Measurements from ENCODE around the gene NR2F1. TPM values are rescaled to one million over a fixed set of nuclear protein-coding genes. Genes with fewer than 3 reads are reported as not detected.

NR2F1 gene
- total RNA-seq, 6 experiments from 2014 or later: 5.3 to 12.1 (median 9.4) TPM

DNA sequence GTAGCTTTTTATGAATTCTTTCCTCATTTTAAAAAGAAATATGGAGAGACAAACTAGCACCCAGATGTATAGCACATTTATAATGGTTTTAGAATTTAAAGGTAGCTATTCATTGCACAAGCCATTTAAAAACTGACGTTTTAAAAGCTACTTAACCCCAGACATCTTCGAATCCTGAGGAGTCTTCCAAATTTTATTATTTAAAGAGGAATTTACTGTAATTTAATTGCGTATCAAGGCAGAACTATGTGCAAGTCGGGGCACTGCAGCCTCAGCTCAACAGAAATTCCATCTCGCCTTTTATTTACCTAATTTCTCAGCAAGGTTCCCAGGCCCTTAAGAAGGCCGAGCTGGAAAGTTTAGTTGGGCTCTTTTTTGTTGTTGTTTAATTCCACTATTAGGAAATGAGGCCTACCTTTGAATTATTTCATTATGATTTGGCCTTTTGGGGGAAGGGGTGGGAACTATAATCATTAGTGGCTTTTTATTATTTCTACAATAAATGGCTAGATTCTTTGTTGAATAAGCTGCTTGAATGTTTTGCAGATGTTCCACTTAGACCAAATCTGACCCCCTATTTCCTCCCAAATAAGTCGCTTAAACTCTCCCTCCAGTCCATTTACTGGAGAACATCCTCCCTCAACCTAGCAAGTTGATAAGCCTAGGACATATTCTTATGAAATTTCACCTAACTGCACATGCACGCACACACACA, 20.2 kb downstream of the NR2F1 start:
- intact Hi-C loops (cut with DNase I): no loop called here
- Histone ChIP-seq H3K4me1 (no peaks in the 10 kb centered on the region), H3K36me3 (no peaks in the 10 kb centered on the region), H3K27me3 (peaks cover 7 to 22% of the 10 kb centered on the region in 2 donors), H3K27ac (no peak overlapping the region), H3K9me3 (no peaks in the 10 kb centered on the region), H3K4me3 (no peak overlapping the region)
- no peak for DNase-seq
- ATAC-seq: no peak
- TF ChIP-seq, protein P1, sequence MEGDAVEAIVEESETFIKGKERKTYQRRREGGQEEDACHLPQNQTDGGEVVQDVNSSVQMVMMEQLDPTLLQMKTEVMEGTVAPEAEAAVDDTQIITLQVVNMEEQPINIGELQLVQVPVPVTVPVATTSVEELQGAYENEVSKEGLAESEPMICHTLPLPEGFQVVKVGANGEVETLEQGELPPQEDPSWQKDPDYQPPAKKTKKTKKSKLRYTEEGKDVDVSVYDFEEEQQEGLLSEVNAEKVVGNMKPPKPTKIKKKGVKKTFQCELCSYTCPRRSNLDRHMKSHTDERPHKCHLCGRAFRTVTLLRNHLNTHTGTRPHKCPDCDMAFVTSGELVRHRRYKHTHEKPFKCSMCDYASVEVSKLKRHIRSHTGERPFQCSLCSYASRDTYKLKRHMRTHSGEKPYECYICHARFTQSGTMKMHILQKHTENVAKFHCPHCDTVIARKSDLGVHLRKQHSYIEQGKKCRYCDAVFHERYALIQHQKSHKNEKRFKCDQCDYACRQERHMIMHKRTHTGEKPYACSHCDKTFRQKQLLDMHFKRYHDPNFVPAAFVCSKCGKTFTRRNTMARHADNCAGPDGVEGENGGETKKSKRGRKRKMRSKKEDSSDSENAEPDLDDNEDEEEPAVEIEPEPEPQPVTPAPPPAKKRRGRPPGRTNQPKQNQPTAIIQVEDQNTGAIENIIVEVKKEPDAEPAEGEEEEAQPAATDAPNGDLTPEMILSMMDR (IDR thresholded peaks at IDR 0.05): no peak
- no peak for TF ChIP-seq POLR2A (IDR thresholded peaks at IDR 0.05)
- WGBS (ENCODE audit: insufficient coverage, low coverage, low lambda C conversion rate, missing lambda C conversion rate): 62% methylated on average over 8 of the region's 8 CpGs

DNA sequence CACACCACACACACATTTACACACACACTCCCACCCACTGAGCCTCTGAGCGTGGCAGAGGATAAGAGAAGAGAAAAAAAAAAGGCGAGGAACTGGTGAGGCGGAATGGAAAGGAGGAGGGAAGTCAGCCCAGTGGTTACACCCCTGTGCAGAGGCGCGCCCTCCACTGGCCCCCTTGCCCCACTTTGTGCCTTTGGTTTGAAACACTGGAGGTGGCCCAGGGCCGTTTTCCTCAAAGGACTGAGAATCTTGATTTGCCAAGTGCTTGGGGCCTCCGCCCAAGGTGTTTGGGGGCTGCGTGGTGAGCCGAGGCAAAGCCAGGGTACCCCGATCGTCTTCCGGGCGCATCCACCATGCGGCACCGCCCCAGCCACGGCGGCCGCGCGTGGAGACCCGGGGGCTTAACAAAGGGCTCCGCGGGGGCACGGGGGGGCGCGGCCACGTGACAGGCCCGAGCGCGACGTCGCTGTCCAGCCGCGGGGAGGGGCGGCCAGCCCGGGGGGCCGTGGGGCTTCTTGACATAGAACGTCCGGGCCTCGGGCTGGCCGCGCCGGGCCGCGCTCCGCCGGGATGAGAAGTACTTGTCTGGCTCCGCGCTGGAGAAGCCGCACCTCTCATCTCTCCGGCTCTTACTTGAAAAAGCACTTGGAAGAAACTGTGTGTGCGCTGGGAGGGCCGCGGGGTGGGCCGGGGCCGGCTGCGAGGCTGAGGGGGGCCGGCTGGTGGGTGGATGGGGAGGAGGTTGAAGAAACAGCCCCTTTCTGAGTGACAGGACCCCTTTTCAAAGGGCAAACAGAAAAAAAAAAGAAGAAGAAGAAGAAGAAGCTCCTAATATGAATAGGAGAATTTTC, 21.0 kb downstream of the NR2F1 start:
- peak in 2 of 4 donors; percentile 28 to 37 for ATAC-seq
- Histone ChIP-seq H3K27me3 (peaks cover 7 to 26% of the 10 kb centered on the region in 2 donors), H3K4me3 (no peak overlapping the region), H3K9me3 (no peaks in the 10 kb centered on the region), H3K4me1 (no peaks in the 10 kb centered on the region), H3K36me3 (no peaks in the 10 kb centered on the region), H3K27ac (no peak overlapping the region)
- no peak for DNase-seq
- 20% methylated on average over 10 of the region's 58 CpGs for WGBS (ENCODE audit: insufficient coverage, low coverage, low lambda C conversion rate, missing lambda C conversion rate)
- intact Hi-C loops (cut with DNase I): no loop called here
- TF ChIP-seq, protein P1 (IDR thresholded peaks at IDR 0.05): no peak
- TF ChIP-seq POLR2A (IDR thresholded peaks at IDR 0.05): no peak

DNA sequence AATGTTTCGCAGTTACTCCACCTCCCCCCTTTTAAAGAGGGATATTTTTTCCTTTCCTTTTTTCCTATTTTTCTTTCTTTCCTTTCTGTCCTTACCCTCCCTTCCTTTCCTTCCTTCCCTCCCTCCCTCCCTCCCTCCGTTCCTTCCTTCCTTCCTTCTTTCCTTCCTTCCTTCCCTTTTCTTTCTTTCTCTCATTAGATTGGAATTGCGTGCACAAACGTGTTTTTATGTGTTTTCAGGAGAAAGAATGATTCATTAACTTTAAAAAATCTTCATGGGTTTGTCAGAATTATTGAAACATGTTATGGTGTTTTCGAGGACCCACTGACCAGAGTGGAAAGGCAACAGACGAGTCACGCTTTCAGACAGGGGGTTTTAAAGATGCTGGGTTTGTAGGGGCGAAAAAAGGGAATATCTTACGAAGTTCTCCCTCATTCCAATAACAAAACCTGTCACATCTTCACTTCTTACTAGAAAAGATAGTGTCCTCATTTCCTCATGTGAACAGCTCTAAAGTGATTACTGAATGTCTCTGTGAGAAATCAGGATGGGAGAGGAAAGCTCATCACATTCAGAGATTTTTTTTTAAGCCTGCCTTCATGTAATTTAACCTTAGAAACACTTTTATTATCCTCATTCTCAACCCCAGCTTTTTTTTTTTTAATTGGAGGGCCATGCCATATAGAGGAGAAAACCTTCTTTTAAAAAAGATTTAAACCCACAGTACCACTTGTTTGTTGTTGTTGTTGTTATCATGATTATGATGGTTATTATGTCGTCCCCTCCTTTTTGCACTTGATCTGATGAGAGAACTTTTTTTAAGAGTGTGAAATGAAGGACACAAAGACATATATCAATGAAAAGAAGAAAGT, 21.9 kb downstream of the NR2F1 start:
- Histone ChIP-seq H3K36me3 (no peaks in the 10 kb centered on the region), H3K4me3 (no peak overlapping the region), H3K27me3 (peaks cover 7 to 30% of the 10 kb centered on the region in 2 donors), H3K27ac (no peak overlapping the region), H3K9me3 (no peaks in the 10 kb centered on the region), H3K4me1 (no peaks in the 10 kb centered on the region)
- WGBS (ENCODE audit: insufficient coverage, low coverage, low lambda C conversion rate, missing lambda C conversion rate): 35% methylated on average over 10 of the region's 10 CpGs
- no peak for ATAC-seq
- intact Hi-C loops (cut with DNase I): no loop called here
- no peak for TF ChIP-seq POLR2A (IDR thresholded peaks at IDR 0.05)
- TF ChIP-seq, protein P1 (IDR thresholded peaks at IDR 0.05): no peak
- DNase-seq: no peak

DNA sequence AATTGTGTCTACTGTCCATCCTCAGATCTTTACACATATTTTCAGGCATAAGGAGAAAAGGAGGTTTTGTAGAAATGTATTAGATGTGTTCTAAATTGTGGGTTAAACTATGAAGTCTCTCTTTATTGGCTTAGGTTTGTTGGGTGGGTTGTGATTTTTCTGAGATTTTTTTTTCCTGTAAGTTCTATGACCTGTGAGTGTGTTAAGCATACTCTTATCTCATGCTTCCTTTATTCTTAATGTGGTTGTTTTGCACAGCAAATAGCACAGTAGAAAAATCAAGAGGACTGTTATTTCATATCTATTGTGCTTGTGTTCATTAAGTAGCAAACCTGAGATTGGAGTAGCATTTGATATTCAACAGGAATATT, 23.3 kb downstream of the NR2F1 start:
- H3K4me3 ChIP-seq: no peak overlapping the region
- H3K36me3 ChIP-seq: no peaks in the 10 kb centered on the region
- no peak overlapping the region for H3K27ac ChIP-seq
- H3K9me3 ChIP-seq: no peaks in the 10 kb centered on the region
- DNase-seq (no peak), ATAC-seq (no peak)
- H3K27me3 ChIP-seq: peaks cover 7 to 41% of the 10 kb centered on the region in 2 donors
- TF ChIP-seq POLR2A (IDR thresholded peaks at IDR 0.05): no peak
- TF ChIP-seq, protein P1 (IDR thresholded peaks at IDR 0.05): no peak
- H3K4me1 ChIP-seq: no peaks in the 10 kb centered on the region
- intact Hi-C loops (cut with DNase I): no loop called here
